Measurements from ENCODE around the gene ADGRD1. TPM values are rescaled to one million over a fixed set of nuclear protein-coding genes. Genes with fewer than 3 reads are reported as not detected.

The ADGRD1 gene
- total RNA-seq, 1 donor from 2014 or later, result 11.0 TPM

GRCh38 chr12:130970908-130971233, 17.2 kb downstream of the ADGRD1 start:
- no peak overlapping the region for H3K27ac Mint-ChIP-seq

GRCh38 chr12:130971925-130972585, 18.3 kb downstream of the ADGRD1 start:
- Mint-ChIP-seq H3K4me3 (no peak overlapping the region), H3K36me3 (no peaks in the 10 kb centered on the region), H3K27me3 (no peaks in the 10 kb centered on the region), H3K27ac (no peak overlapping the region), H3K9me3 (no peaks in the 10 kb centered on the region), H3K4me1 (ENCODE audit: unreplicated experiment) (peaks cover 6% of the 10 kb centered on the region)
- TF ChIP-seq CTCF (conservative IDR thresholded peaks at IDR 0.05), result no peak
- DNase-seq (ENCODE audit: extremely low spot score, unreplicated experiment), result no peak

More at GRCh38 chr12:130970908-130971233, 17.2 kb downstream of the ADGRD1 start:
- H3K9me3 Mint-ChIP-seq, result no peaks in the 10 kb centered on the region
- H3K4me3 Mint-ChIP-seq, result peak overlapping the region; percentile 28
- H3K27me3 Mint-ChIP-seq, result no peaks in the 10 kb centered on the region
- H3K36me3 Mint-ChIP-seq, result no peaks in the 10 kb centered on the region
- no peak for TF ChIP-seq CTCF (conservative IDR thresholded peaks at IDR 0.05)
- DNase-seq (ENCODE audit: extremely low spot score, unreplicated experiment), result no peak
- peaks cover 6% of the 10 kb centered on the region for H3K4me1 Mint-ChIP-seq (ENCODE audit: unreplicated experiment)

- no peak for TF ChIP-seq CTCF (conservative IDR thresholded peaks at IDR 0.05)
- H3K27me3 Mint-ChIP-seq, result no peaks in the 10 kb centered on the region
- H3K27ac Mint-ChIP-seq, result no peak overlapping the region
Observed at GRCh38 chr12:130972586-130972950, 18.9 kb downstream of the ADGRD1 start.

GRCh38 chr12:130973109-130973508, 19.4 kb downstream of the ADGRD1 start:
- no peak for DNase-seq (ENCODE audit: extremely low spot score, unreplicated experiment)

More at GRCh38 chr12:130972586-130972950, 18.9 kb downstream of the ADGRD1 start:
- Mint-ChIP-seq H3K4me3 (no peak overlapping the region), H3K36me3 (no peaks in the 10 kb centered on the region), H3K4me1 (ENCODE audit: unreplicated experiment) (peaks cover 6% of the 10 kb centered on the region), H3K9me3 (no peaks in the 10 kb centered on the region)
- DNase-seq (ENCODE audit: extremely low spot score, unreplicated experiment), result no peak

GRCh38 chr12:130973906-130974305, 20.2 kb downstream of the ADGRD1 start:
- TF ChIP-seq CTCF (conservative IDR thresholded peaks at IDR 0.05), result no peak
- Mint-ChIP-seq H3K27me3 (no peaks in the 10 kb centered on the region), H3K4me3 (no peak overlapping the region), H3K27ac (no peak overlapping the region), H3K36me3 (no peaks in the 10 kb centered on the region), H3K4me1 (ENCODE audit: unreplicated experiment) (peaks cover 6% of the 10 kb centered on the region), H3K9me3 (no peaks in the 10 kb centered on the region)
- DNase-seq (ENCODE audit: extremely low spot score, unreplicated experiment), result no peak

More at GRCh38 chr12:130973109-130973508, 19.4 kb downstream of the ADGRD1 start:
- Mint-ChIP-seq H3K27me3 (no peaks in the 10 kb centered on the region), H3K4me1 (ENCODE audit: unreplicated experiment) (peaks cover 6% of the 10 kb centered on the region), H3K4me3 (no peak overlapping the region), H3K27ac (no peak overlapping the region), H3K9me3 (no peaks in the 10 kb centered on the region), H3K36me3 (no peaks in the 10 kb centered on the region)
- no peak for TF ChIP-seq CTCF (conservative IDR thresholded peaks at IDR 0.05)
